Spleen (tissue), 11 donors: Measurements from ENCODE around the gene MLXIP. TPM values are rescaled to one million over a fixed set of nuclear protein-coding genes. Genes with fewer than 3 reads are reported as not detected.

Experiments used
- DNase-seq: peaks from one replicate; pipeline ENCODE4 v3.0.0-alpha.2; 2020
- H3K27ac ChIP-seq, 8 donors: fragments of 200-600 bp; sonication (generic) in 7 of 8; 1 replicate in 4 of 8; 2 replicates in 4 of 8; pipeline versions ENCODE4 v1.5.0 to v1.8.0; 2016 to 2021; ENCODE audit warnings: inconsistent platforms in 4 of 8, mild to moderate bottlenecking in 4 of 8, moderate library complexity in 1 of 8
- H3K27me3 ChIP-seq, 7 donors: fragments of 200-600 bp; sonication (generic) in 6 of 7; replicated peaks in 1 of 7; 1 replicate in 4 of 7; 2 replicates in 3 of 7; pipeline versions ENCODE4 v1.5.0 to v1.8.0; 2016 to 2021; ENCODE audit warnings: inconsistent platforms in 3 of 7, mild to moderate bottlenecking in 1 of 7
- H3K36me3 ChIP-seq, 6 donors: fragments of 200-600 bp; sonication (generic) in 5 of 6; 1 replicate in 4 of 6; 2 replicates in 2 of 6; pipeline versions ENCODE4 v1.5.0 to v1.8.0; 2016 to 2021; ENCODE audit warnings: inconsistent platforms in 2 of 6
- H3K4me1 ChIP-seq, 6 donors: fragments of 200-600 bp; sonication (generic) in 5 of 6; 1 replicate in 3 of 6; 2 replicates in 3 of 6; pipeline versions ENCODE4 v1.5.0 to v1.8.0; 2016 to 2021; ENCODE audit warnings: inconsistent platforms in 3 of 6
- H3K4me3 ChIP-seq, 8 donors: fragments of 200-600 bp; sonication (generic) in 7 of 8; 1 replicate in 4 of 8; 2 replicates in 4 of 8; pipeline versions ENCODE4 v1.5.0 to v1.8.0; 2016 to 2021; ENCODE audit warnings: inconsistent platforms in 4 of 8, mild to moderate bottlenecking in 4 of 8, moderate library complexity in 2 of 8
- H3K9me3 ChIP-seq, 8 donors: fragments of 200-600 bp; sonication (generic) in 7 of 8; 1 replicate in 4 of 8; 2 replicates in 4 of 8; pipeline versions ENCODE4 v1.5.0 to v1.8.0; 2016 to 2021; ENCODE audit warnings: inconsistent platforms in 4 of 8
- CTCF ChIP-seq, 11 experiments: fragments of 200-600 bp in 7 of 11; fragments of 450-650 bp in 4 of 11; sonication (generic) in 4 of 11; IDR thresholded peaks in 8 of 11; conservative IDR thresholded peaks in 3 of 11; 1 replicate in 7 of 11; 2 replicates in 4 of 11; pipeline versions ENCODE4 v1.4.0 to v1.8.0; 2016 to 2021; ENCODE audit warnings: antibody characterized with exemption in 11 of 11, inconsistent platforms in 4 of 11, mild to moderate bottlenecking in 1 of 11
- POLR2A ChIP-seq, 3 donors: fragments of 450-650 bp; IDR thresholded peaks; one replicate each; pipeline ENCODE4 v1.5.1; 2017; ENCODE audit warnings: antibody characterized with exemption in 3 of 3, mild to moderate bottlenecking in 1 of 3
- POLR2AphosphoS5 ChIP-seq, 3 donors: sonication (generic); formaldehyde crosslinking; IDR thresholded peaks; one replicate each; pipeline ENCODE4 v1.5.1; 2017; ENCODE audit warnings: antibody characterized with exemption in 3 of 3
- WGBS, 5 donors: extraction: QIAGEN DNeasy Blood & Tissue Kit in 3 of 5; methylation state at CpG; one replicate each; pipeline versions ENCODE4 v1.1.5 to v1.1.7; 2013 to 2018; 5-methylcytosine and 5-hydroxymethylcytosine counted together
- intact Hi-C: fragments of 100-400 bp; cut with DNase I; formaldehyde crosslinking; loops from one replicate; pipeline ENCODE4 v1.15.0; 2023; ENCODE audit warnings: low total_unique reads
- polyA plus RNA-seq, 3 donors: library from polyadenylated mRNA; stranded (reverse); fragments of 200-250 nt; gene quantifications; one replicate each; pipeline ENCODE4 v1.2.1, GENCODE V29; 2013
- total RNA-seq, 7 donors: library from RNA; depleted of rRNA in 3 of 7; stranded (reverse); fragments of >200 nt in 3 of 7; fragmentation: NEBNext Ultra II Directional in 4 of 7; extraction: Animal tissue kit (Norgen Biotek cat#: 25700) in 4 of 7; gene quantifications; one replicate each; pipeline versions ENCODE4 v1.1.0 to v1.2.1, GENCODE V29; 2016 to 2021
- donor health status: healthy with polysubstance abuse.
- donor health status: DM: no; HTN: no; CAD: no; lungs with moderate emphysema.
- donor health status: DM: no; HTN: no; CAD: no.
- donor health status: Bipolar disorder and iron deficiency.
- donor health status: healthy.
- donor health status: DM: no; HTN: no; CAD: no.
- donor health status: DM: yes; HTN: yes; CAD: no.

Gene MLXIP
- total and polyA plus RNA-seq, 10 donors = 7.8 to 97.1 (median 66.8) TPM

GRCh38 chr12:122145505-122146330 lies 67.2 kb downstream of the MLXIP start:
- WGBS, 5 donors = 86 to 93% (median 92%) methylated on average over 15 to 23 of the region's 23 CpGs
- no peak overlapping the region for H3K4me3 ChIP-seq
- H3K4me1 ChIP-seq = peaks cover 0 to 7% (median 0%) of the 10 kb centered on the region in 6 donors
- TF ChIP-seq POLR2A (IDR thresholded peaks at IDR 0.05) (no peak), POLR2AphosphoS5 (IDR thresholded peaks at IDR 0.05) (peak in 2 of 3 donors; percentile 14 to 53)
- H3K36me3 ChIP-seq = peaks cover 8 to 60% (median 32%) of the 10 kb centered on the region in 6 donors
- no peaks in the 10 kb centered on the region for H3K9me3 ChIP-seq
- no peak overlapping the region for H3K27ac ChIP-seq
- intact Hi-C loops = no loop called here
- H3K27me3 ChIP-seq = no peaks in the 10 kb centered on the region
- DNase-seq = no peak

- intact Hi-C loops = no loop called here
- 83 to 95% (median 89%) methylated on average over 15 to 21 of the region's 21 CpGs for WGBS, 5 donors
Measured at GRCh38 chr12:122147514-122148290, 69.1 kb downstream of the MLXIP start.

GRCh38 chr12:122148657-122149056 lies 70.1 kb downstream of the MLXIP start:
- Histone ChIP-seq H3K27me3 (no peaks in the 10 kb centered on the region), H3K9me3 (no peaks in the 10 kb centered on the region), H3K4me1 (peaks cover 0 to under 1% (median 0%) of the 10 kb centered on the region in 6 donors), H3K36me3 (peaks cover 0 to 31% (median 2%) of the 10 kb centered on the region in 6 donors), H3K4me3 (no peak overlapping the region), H3K27ac (no peak overlapping the region)
- no peak for DNase-seq
- 59 to 78% (median 70%) methylated on average over 6 of the region's 6 CpGs for WGBS, 5 donors
- intact Hi-C loops = no loop called here
- TF ChIP-seq CTCF (IDR thresholded peaks at IDR 0.05 in 8 of 11, conservative IDR thresholded peaks at IDR 0.05 in 3 of 11) (no peak), POLR2AphosphoS5 (IDR thresholded peaks at IDR 0.05) (no peak), POLR2A (IDR thresholded peaks at IDR 0.05) (no peak)

More at GRCh38 chr12:122147514-122148290, 69.1 kb downstream of the MLXIP start:
- no peaks in the 10 kb centered on the region for H3K27me3 ChIP-seq
- TF ChIP-seq CTCF (IDR thresholded peaks at IDR 0.05 in 8 of 11, conservative IDR thresholded peaks at IDR 0.05 in 3 of 11) = no peak
- peak; percentile 28 to 69 (median 31) for TF ChIP-seq POLR2AphosphoS5 (IDR thresholded peaks at IDR 0.05)
- TF ChIP-seq POLR2A (IDR thresholded peaks at IDR 0.05) = no peak
- DNase-seq = no peak
- no peak overlapping the region for H3K27ac ChIP-seq
- H3K9me3 ChIP-seq = no peaks in the 10 kb centered on the region
- H3K36me3 ChIP-seq = peaks cover 0 to 40% (median 12%) of the 10 kb centered on the region in 6 donors
- H3K4me1 ChIP-seq = peaks cover 0 to 7% (median 0%) of the 10 kb centered on the region in 6 donors
- H3K4me3 ChIP-seq = no peak overlapping the region

- H3K4me3 ChIP-seq = no peak overlapping the region
- WGBS, 5 donors = 74 to 80% (median 78%) methylated on average over 8 of the region's 8 CpGs
Measured at GRCh38 chr12:122150127-122150681, 71.6 kb downstream of the MLXIP start.

More at GRCh38 chr12:122150127-122150681, 71.6 kb downstream of the MLXIP start:
- no peak for TF ChIP-seq POLR2A (IDR thresholded peaks at IDR 0.05)
- no peak for TF ChIP-seq CTCF (IDR thresholded peaks at IDR 0.05 in 8 of 11, conservative IDR thresholded peaks at IDR 0.05 in 3 of 11)
- no peak for TF ChIP-seq POLR2AphosphoS5 (IDR thresholded peaks at IDR 0.05)
- Histone ChIP-seq H3K36me3 (peaks cover 0 to 15% (median 0%) of the 10 kb centered on the region in 6 donors), H3K9me3 (no peaks in the 10 kb centered on the region), H3K27ac (no peak overlapping the region), H3K27me3 (no peaks in the 10 kb centered on the region), H3K4me1 (no peaks in the 10 kb centered on the region)
- intact Hi-C loops = no loop called here
- no peak for DNase-seq
